Measurements from ENCODE around the gene PRKN.

The PRKN gene

GRCh38 chr6:162181741-162182401 is 545.7 kb downstream of the PRKN start:
- DNase-seq (ENCODE audit: low spot score): no peak

GRCh38 chr6:162181111-162181510 is 546.5 kb downstream of the PRKN start:
- DNase-seq (ENCODE audit: low spot score): no peak

- peak; percentile 96 for DNase-seq (ENCODE audit: low spot score)
Measured at GRCh38 chr6:162179196-162179951, 548.2 kb downstream of the PRKN start.

GRCh38 chr6:162178666-162179065 is 548.9 kb downstream of the PRKN start:
- no peak for DNase-seq (ENCODE audit: low spot score)

- no peak for DNase-seq (ENCODE audit: low spot score)
Measured at GRCh38 chr6:162178266-162178665, 549.3 kb downstream of the PRKN start.

- DNase-seq (ENCODE audit: low spot score): peak; percentile 16
Measured at GRCh38 chr6:162177746-162178145, 549.8 kb downstream of the PRKN start.

GRCh38 chr6:162173466-162173865 is 554.1 kb downstream of the PRKN start:
- DNase-seq (ENCODE audit: low spot score): no peak

- DNase-seq (ENCODE audit: low spot score): no peak
Measured at GRCh38 chr6:162165479-162165878, 562.1 kb downstream of the PRKN start.

GRCh38 chr6:162157167-162157870 is 570.2 kb downstream of the PRKN start:
- no peak for DNase-seq (ENCODE audit: low spot score)

- DNase-seq (ENCODE audit: low spot score): no peak
Measured at GRCh38 chr6:162156146-162156545, 571.4 kb downstream of the PRKN start.

- no peak for DNase-seq (ENCODE audit: low spot score)
Measured at GRCh38 chr6:162154930-162155329, 572.6 kb downstream of the PRKN start.

- DNase-seq (ENCODE audit: low spot score): no peak
Measured at GRCh38 chr6:162154001-162154400, 573.6 kb downstream of the PRKN start.

- DNase-seq (ENCODE audit: low spot score): no peak
Measured at GRCh38 chr6:162153120-162153519, 574.4 kb downstream of the PRKN start.

- peak; percentile 96 for DNase-seq (ENCODE audit: low spot score)
Measured at GRCh38 chr6:162151021-162151665, 576.4 kb downstream of the PRKN start.

- no peak for DNase-seq (ENCODE audit: low spot score)
Measured at GRCh38 chr6:162150295-162150694, 577.3 kb downstream of the PRKN start.

- peak; percentile 5 for DNase-seq (ENCODE audit: low spot score)
Measured at GRCh38 chr6:162149786-162150185, 577.8 kb downstream of the PRKN start.

GRCh38 chr6:162147805-162148204 is 579.8 kb downstream of the PRKN start:
- no peak for DNase-seq (ENCODE audit: low spot score)

- no peak for DNase-seq (ENCODE audit: low spot score)
Measured at GRCh38 chr6:162147281-162147680, 580.3 kb downstream of the PRKN start.

GRCh38 chr6:162140251-162140852 is 587.2 kb downstream of the PRKN start:
- no peak for DNase-seq (ENCODE audit: low spot score)

GRCh38 chr6:162125659-162126058 is 601.9 kb downstream of the PRKN start:
- DNase-seq (ENCODE audit: low spot score): no peak

GRCh38 chr6:162124710-162125435 is 602.7 kb downstream of the PRKN start:
- no peak for DNase-seq (ENCODE audit: low spot score)

All from cerebellar cortex (tissue), 1 donor.